H1 (cell line): ENCODE data around the gene C9orf50. TPM values are rescaled to one million over a fixed set of nuclear protein-coding genes. Genes with fewer than 3 reads are reported as not detected.

Experiments
- CTCF ChIA-PET: fragments of 300-600 bp; sonication (Branson Sonifier 250); formaldehyde crosslinking; loops from one replicate; lab custom pipeline; 2021; ENCODE audit not compliant: partially characterized antibody; lab: Charles Lee
- POLR2A ChIA-PET: fragments of 300-600 bp; sonication (Branson Sonifier 250); formaldehyde crosslinking; loops from one replicate; lab custom pipeline; 2021; ENCODE audit warnings: inconsistent platforms; ENCODE audit not compliant: partially characterized antibody; lab: Charles Lee
- DNase-seq, 2 experiments: peaks; one replicate each; pipeline versions ENCODE4 v3.0.0 to v3.0.0-alpha.2; 2010 to 2022; ENCODE audit warnings: low spot score in 2 of 2, low read depth in 1 of 2, mixed read lengths in 1 of 2
- FAIRE-seq: peaks from 2 replicates; lab custom pipeline; 2011; peaks lifted over from hg19 to GRCh38; lab: Jason Lieb, UNC
- H2AFZ ChIP-seq: 2 replicates; pipeline ENCODE4 v1.8.1; 2012; ENCODE audit warnings: low read length, inconsistent platforms
- H2AK5ac ChIP-seq: 2 replicates; pipeline ENCODE4 v1.6.1; 2013; ENCODE audit warnings: low read depth, low read length
- H2BK120ac ChIP-seq: replicated peaks from 2 replicates; pipeline ENCODE3; 2013; ENCODE audit warnings: low read depth, low read length, inconsistent platforms
- H2BK12ac ChIP-seq: 2 replicates; pipeline ENCODE4 v1.6.1; 2013; ENCODE audit warnings: low read depth, low read length
- H2BK15ac ChIP-seq: 2 replicates; pipeline ENCODE4 v1.6.1; 2013; ENCODE audit warnings: low read length
- H2BK20ac ChIP-seq: 2 replicates; pipeline ENCODE4 v1.6.1; 2013; ENCODE audit warnings: low read length
- H2BK5ac ChIP-seq: 2 replicates; pipeline ENCODE4 v1.6.1; 2013; ENCODE audit warnings: low read depth, low read length
- H3K14ac ChIP-seq: 2 replicates; pipeline ENCODE4 v1.6.1; 2013; ENCODE audit warnings: inconsistent platforms; ENCODE audit not compliant: insufficient read length
- H3K18ac ChIP-seq: 2 replicates; pipeline ENCODE4 v1.6.1; 2013; ENCODE audit warnings: low read length; ENCODE audit errors: extremely low read depth
- H3K23ac ChIP-seq: 2 replicates; pipeline ENCODE4 v1.6.1; 2013; ENCODE audit warnings: inconsistent platforms; ENCODE audit not compliant: insufficient read length
- H3K23me2 ChIP-seq: 2 replicates; pipeline ENCODE4 v1.6.1; 2013; ENCODE audit warnings: low read depth, low read length
- H3K27ac ChIP-seq: 2 replicates; pipeline ENCODE4 v1.6.1; 2011; ENCODE audit warnings: low read depth, low read length, inconsistent platforms
- H3K27me3 ChIP-seq, 4 experiments: replicated peaks in 1 of 4; 1 replicate in 1 of 4; 2 replicates in 3 of 4; pipeline versions ENCODE4 v1.6.1 to v1.8.1; 2011 to 2013; ENCODE audit warnings: low read length in 3 of 4, mild to moderate bottlenecking in 3 of 4, inconsistent platforms in 2 of 4, mixed read lengths in 2 of 4, moderate library complexity in 1 of 4; ENCODE audit not compliant: control insufficient read depth in 3 of 4, insufficient read depth in 3 of 4; ENCODE audit errors: extremely low read depth in 1 of 4
- H3K36me3 ChIP-seq, 4 experiments: 2 replicates each; pipeline versions ENCODE4 v1.6.1 to v1.8.1; 2011 to 2013; ENCODE audit warnings: mild to moderate bottlenecking in 4 of 4, low read length in 3 of 4, moderate library complexity in 2 of 4, control low read depth in 1 of 4, inconsistent platforms in 1 of 4; ENCODE audit not compliant: insufficient read depth in 4 of 4, control insufficient read depth in 2 of 4
- H3K4ac ChIP-seq: replicated peaks from 2 replicates; pipeline ENCODE3; 2013; ENCODE audit warnings: low read length, low read depth, mixed read lengths, inconsistent platforms; ENCODE audit not compliant: insufficient read length
- H3K4me1 ChIP-seq, 4 experiments: replicated peaks in 1 of 4; 1 replicate in 1 of 4; 2 replicates in 3 of 4; pipeline versions ENCODE4 v1.6.1 to v1.8.1; 2011 to 2013; ENCODE audit warnings: low read length in 3 of 4, inconsistent platforms in 2 of 4, mixed read lengths in 1 of 4; ENCODE audit not compliant: insufficient read depth in 4 of 4, control insufficient read depth in 3 of 4
- H3K4me2 ChIP-seq, 2 experiments: 2 replicates each; pipeline versions ENCODE4 v1.6.1 to v1.8.1; 2011 to 2013; ENCODE audit warnings: low read depth in 2 of 2, low read length in 2 of 2, control low read depth in 1 of 2, inconsistent platforms in 1 of 2, mild to moderate bottlenecking in 1 of 2; ENCODE audit not compliant: insufficient read depth in 1 of 2
- H3K4me3 ChIP-seq, 4 experiments: fragments of 200-600, 300-600 bp in 1 of 4; sonication (generic), shearing (Covaris generic), sonication (Bioruptor Twin) in 1 of 4; 2 replicates each; pipeline versions ENCODE4 v1.5.1 to v1.8.1; 2011 to 2016; ENCODE audit warnings: low read length in 4 of 4, low read depth in 3 of 4, control low read depth in 2 of 4, inconsistent platforms in 2 of 4, mild to moderate bottlenecking in 2 of 4, mixed read lengths in 1 of 4, moderate library complexity in 1 of 4; ENCODE audit not compliant: insufficient read depth in 2 of 4; ENCODE audit errors: extremely low read depth in 1 of 4
- H3K56ac ChIP-seq: replicated peaks from 2 replicates; pipeline ENCODE3; 2013; ENCODE audit warnings: low read depth, mild to moderate bottlenecking, mixed read lengths, low read length, inconsistent platforms; ENCODE audit not compliant: insufficient read length
- H3K79me1 ChIP-seq: 2 replicates; pipeline ENCODE4 v1.6.1; 2013; ENCODE audit warnings: low read depth, low read length, control low read depth
- H3K79me2 ChIP-seq, 2 experiments: 2 replicates each; pipeline versions ENCODE4 v1.6.1 to v1.8.1; 2012 to 2013; ENCODE audit warnings: low read length in 2 of 2, mild to moderate bottlenecking in 2 of 2, inconsistent platforms in 1 of 2; ENCODE audit not compliant: insufficient read depth in 2 of 2, control insufficient read depth in 1 of 2
- H3K9ac ChIP-seq, 4 experiments: replicated peaks in 1 of 4; 1 replicate in 1 of 4; 2 replicates in 3 of 4; pipeline versions ENCODE4 v1.6.1 to v1.8.1; 2011 to 2013; ENCODE audit warnings: low read depth in 3 of 4, low read length in 3 of 4, control low read depth in 2 of 4, mild to moderate bottlenecking in 2 of 4, moderate library complexity in 2 of 4, inconsistent platforms in 1 of 4; ENCODE audit errors: extremely low read depth in 1 of 4
- H3K9me3 ChIP-seq, 2 experiments: 2 replicates each; pipeline versions ENCODE4 v1.6.1 to v1.8.1; 2012 to 2013; ENCODE audit warnings: mild to moderate bottlenecking in 2 of 2, moderate library complexity in 2 of 2, control low read depth in 1 of 2, inconsistent platforms in 1 of 2, low read depth in 1 of 2, low read length in 1 of 2, mixed read lengths in 1 of 2; ENCODE audit not compliant: insufficient read depth in 2 of 2
- H4K20me1 ChIP-seq, 2 experiments: replicated peaks in 1 of 2; 2 replicates each; pipeline versions ENCODE3 to v1.8.1; 2011 to 2013; ENCODE audit warnings: inconsistent platforms in 2 of 2, low read length in 2 of 2, mild to moderate bottlenecking in 1 of 2; ENCODE audit not compliant: insufficient read depth in 2 of 2, control insufficient read depth in 1 of 2
- H4K5ac ChIP-seq: 2 replicates; pipeline ENCODE4 v1.6.1; 2013; ENCODE audit warnings: low read length, low read depth, mixed read lengths, inconsistent platforms; ENCODE audit not compliant: insufficient read length
- H4K8ac ChIP-seq: 2 replicates; pipeline ENCODE4 v1.8.0; 2013; ENCODE audit warnings: mild to moderate bottlenecking, moderate library complexity, low read length, inconsistent platforms; ENCODE audit not compliant: insufficient read depth; ENCODE audit errors: extremely low read depth
- H4K91ac ChIP-seq: replicated peaks from 2 replicates; pipeline ENCODE3; 2013; ENCODE audit warnings: low read length, mixed read lengths, inconsistent platforms; ENCODE audit not compliant: insufficient read length
- PHF8 ChIP-seq: fragments of 200-600 bp; sonication (generic); conservative IDR thresholded peaks from 2 replicates; pipeline ENCODE4 v1.7.1; 2012; ENCODE audit warnings: low read depth, mild to moderate bottlenecking, inconsistent platforms, low read length, moderate library complexity
- WGBS, 2 experiments: shearing (Covaris generic) in 1 of 2; methylation state at CpG; one replicate each; pipeline versions ENCODE4 v1.1.6 to v1.1.7; 2013 to 2015; ENCODE audit warnings: low lambda C conversion rate in 2 of 2, mixed read lengths in 2 of 2, inconsistent platforms in 1 of 2, low coverage in 1 of 2, missing lambda C conversion rate in 1 of 2; ENCODE audit not compliant: insufficient replicate concordance in 2 of 2, insufficient coverage in 1 of 2, insufficient read length in 1 of 2; ENCODE audit errors: extremely low coverage in 1 of 2, missing lambda C conversion rate in 1 of 2; 5-methylcytosine and 5-hydroxymethylcytosine counted together
- polyA plus RNA-seq, 7 experiments: library from polyadenylated mRNA; depleted of rRNA in 3 of 7; stranded (reverse) in 5 of 7; unstranded in 2 of 7; fragments of >200 nt in 5 of 7; fragments of 200-250 nt in 2 of 7; gene quantifications; 1 replicate in 5 of 7; 2 replicates in 1 of 7; 4 replicates in 1 of 7; pipeline versions ENCODE4 v1.2.1 to v1.2.3, GENCODE V29; 2011 to 2013; ENCODE audit warnings: missing spikeins in 2 of 7, mixed read lengths in 2 of 7
- total RNA-seq: library from RNA; stranded (reverse); fragmentation: NEBNext Ultra II Directional; extraction: Animal tissue kit (Norgen Biotek cat#: 25700); gene quantifications from 2 replicates; pipeline ENCODE4 v1.2.1, GENCODE V29; 2021

The C9orf50 gene
- total and polyA plus RNA-seq, 2 of the 8 experiments (the other 6 are each of a cell fraction or from before 2014, with no cell fraction given), result not detected

GRCh38 chr9:129639034-129639630 lies 18.2 kb upstream of the C9orf50 start:
- Histone ChIP-seq H3K9ac (no peak overlapping the region; a peak in 1 of 7 replicates), H3K79me2 (peaks cover 0 to 13% of the 10 kb centered on the region in 2 experiments; a peak in 2 of 4 replicates)

More at GRCh38 chr9:129639034-129639630, 18.2 kb upstream of the C9orf50 start:
- Histone ChIP-seq H4K8ac (no peak overlapping the region), H3K23ac (no peak overlapping the region), H3K4me2 (no peak overlapping the region), H3K27ac (no peak overlapping the region), H3K4me1 (peaks cover 0 to 10% (median 6%) of the 10 kb centered on the region in 4 experiments; a peak in 4 of 7 replicates), H3K79me1 (peaks cover 4% of the 10 kb centered on the region), H4K5ac (no peak overlapping the region), H2AK5ac (no peak overlapping the region), H2BK15ac (no peak overlapping the region), H3K9me3 (no peaks in the 10 kb centered on the region), H3K56ac (no peak overlapping the region), H3K27me3 (no peaks in the 10 kb centered on the region), H2AFZ (no peak overlapping the region), H3K4me3 (no peak overlapping the region), H4K20me1 (peaks cover 13 to 28% of the 10 kb centered on the region in 2 experiments), H2BK5ac (no peak overlapping the region), H4K91ac (no peak overlapping the region), H3K18ac (no peak overlapping the region), H2BK12ac (no peak overlapping the region), H2BK120ac (no peak overlapping the region), H3K23me2 (peaks cover 8% of the 10 kb centered on the region; the same call in 1 of the 2 replicates), H3K14ac (no peak overlapping the region), H3K36me3 (peaks cover 10 to 42% (median 24%) of the 10 kb centered on the region in 4 experiments; a peak in 7 of 8 replicates), H2BK20ac (no peak overlapping the region), H3K4ac (no peak overlapping the region)
- 88% methylated on average over 14 of the region's 17 CpGs; no CpG with 5 or more reads in 1 of the 2 experiments for WGBS, 2 experiments
- FAIRE-seq, result no peak
- ChIA-PET CTCF (interaction anchor here (0.8 to 6.5 kb wide), 14 partner anchors 9 to 516 kb away, joined by 3 to 56 read pairs (median 5); partner anchors contain the start of genes C9orf50 and NTMT1), POLR2A (interaction anchor here (0.6 to 8.2 kb wide), 6 partner anchors 12 to 604 kb away, joined by 3 to 95 read pairs (median 4); partner anchors contain the start of genes C9orf50 and NTMT1)
- no peak for TF ChIP-seq PHF8
- DNase-seq, result no peak
